A673 (cell line): ENCODE results near the gene PTBP1.

ENCODE experiments used
- EZH2 ChIP-seq: fragments of 200-600 bp; sonication (generic); IDR thresholded peaks from 2 replicates; pipeline ENCODE4 v1.6.1; 2017; ENCODE audit warnings: borderline replicate concordance, low read depth, mild to moderate bottlenecking, mixed read lengths, antibody characterized with exemption, low read length; ENCODE audit not compliant: poor library complexity, severe bottlenecking
- TF ChIP-seq, protein P1 (sequence below): fragments of 300-800, 200-600 bp; sonication (generic); conservative IDR thresholded peaks from 2 replicates; pipeline ENCODE4 v1.5.1; 2017; ENCODE audit warnings: low read depth, mild to moderate bottlenecking, antibody characterized with exemption, low read length, moderate library complexity, mixed read lengths

DNA sequence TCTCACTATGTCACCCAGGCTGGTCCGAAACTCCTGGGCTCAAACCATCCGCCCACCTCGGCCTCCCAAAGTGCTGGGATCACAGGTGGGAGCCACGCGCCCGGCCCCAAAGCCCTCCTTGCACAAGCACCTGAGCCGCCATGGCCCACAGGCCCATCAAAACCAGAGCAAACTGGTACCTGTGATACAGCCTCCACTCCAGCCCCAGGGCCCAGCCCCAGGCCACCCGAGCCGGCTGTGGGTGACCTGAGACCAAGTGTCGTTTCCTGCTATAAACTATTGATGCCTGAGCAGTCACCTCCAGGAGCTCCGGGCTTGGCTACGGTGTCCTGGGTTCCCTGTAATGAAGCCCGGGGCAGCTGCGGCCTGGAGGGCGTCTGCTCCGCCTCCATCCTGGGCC is 9.7 kb upstream of the PTBP1 start:
- no peak for TF ChIP-seq EZH2
- TF ChIP-seq, protein P1, sequence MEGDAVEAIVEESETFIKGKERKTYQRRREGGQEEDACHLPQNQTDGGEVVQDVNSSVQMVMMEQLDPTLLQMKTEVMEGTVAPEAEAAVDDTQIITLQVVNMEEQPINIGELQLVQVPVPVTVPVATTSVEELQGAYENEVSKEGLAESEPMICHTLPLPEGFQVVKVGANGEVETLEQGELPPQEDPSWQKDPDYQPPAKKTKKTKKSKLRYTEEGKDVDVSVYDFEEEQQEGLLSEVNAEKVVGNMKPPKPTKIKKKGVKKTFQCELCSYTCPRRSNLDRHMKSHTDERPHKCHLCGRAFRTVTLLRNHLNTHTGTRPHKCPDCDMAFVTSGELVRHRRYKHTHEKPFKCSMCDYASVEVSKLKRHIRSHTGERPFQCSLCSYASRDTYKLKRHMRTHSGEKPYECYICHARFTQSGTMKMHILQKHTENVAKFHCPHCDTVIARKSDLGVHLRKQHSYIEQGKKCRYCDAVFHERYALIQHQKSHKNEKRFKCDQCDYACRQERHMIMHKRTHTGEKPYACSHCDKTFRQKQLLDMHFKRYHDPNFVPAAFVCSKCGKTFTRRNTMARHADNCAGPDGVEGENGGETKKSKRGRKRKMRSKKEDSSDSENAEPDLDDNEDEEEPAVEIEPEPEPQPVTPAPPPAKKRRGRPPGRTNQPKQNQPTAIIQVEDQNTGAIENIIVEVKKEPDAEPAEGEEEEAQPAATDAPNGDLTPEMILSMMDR: no peak
